GM19372 (cell line): ENCODE data around the gene THBS4.
"Not testable (repeated sequence)": the region's sequence is repeated elsewhere in the genome, so short reads cannot be mapped to it uniquely, and the experiment has no call there.

Experiments used
- ATAC-seq: cut with Tn5 transposase; IDR thresholded peaks from one replicate; pipeline ENCODE4 v1.9.1; 2021; ENCODE audit warnings: mild to moderate bottlenecking, low read depth, moderate library complexity; ENCODE audit not compliant: unreplicated experiment

The THBS4 gene

DNA sequence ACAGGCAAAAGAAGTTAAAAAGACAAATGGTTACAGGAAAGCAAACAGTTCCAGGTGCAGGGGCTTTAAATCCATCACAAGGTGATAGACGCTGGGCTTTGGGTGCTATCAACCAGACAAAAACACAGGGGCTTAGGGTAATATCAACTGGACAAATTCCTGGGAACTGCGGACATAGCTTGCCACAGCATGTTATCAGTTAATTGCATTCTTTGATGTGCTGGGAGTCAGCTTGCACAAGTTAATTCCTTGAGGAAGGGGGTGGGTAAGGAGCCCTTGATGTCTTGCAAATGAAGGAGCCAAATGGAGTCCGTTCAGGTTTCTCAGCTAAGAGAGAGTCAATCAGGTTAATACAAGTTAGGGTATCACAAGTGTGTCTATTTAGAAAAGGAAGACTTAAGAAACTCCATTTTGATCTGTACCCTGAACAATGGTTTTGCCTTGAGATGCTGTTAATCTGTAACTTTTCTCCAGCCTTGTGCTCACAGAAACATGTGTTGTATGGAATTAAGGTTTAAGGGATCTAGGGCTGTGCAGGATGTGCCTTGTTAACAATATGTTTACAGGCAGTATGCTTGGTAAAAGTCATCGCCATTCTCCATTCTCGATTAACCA lies 76.3 kb downstream of the THBS4 start:
- ATAC-seq: not testable (repeated sequence)

DNA sequence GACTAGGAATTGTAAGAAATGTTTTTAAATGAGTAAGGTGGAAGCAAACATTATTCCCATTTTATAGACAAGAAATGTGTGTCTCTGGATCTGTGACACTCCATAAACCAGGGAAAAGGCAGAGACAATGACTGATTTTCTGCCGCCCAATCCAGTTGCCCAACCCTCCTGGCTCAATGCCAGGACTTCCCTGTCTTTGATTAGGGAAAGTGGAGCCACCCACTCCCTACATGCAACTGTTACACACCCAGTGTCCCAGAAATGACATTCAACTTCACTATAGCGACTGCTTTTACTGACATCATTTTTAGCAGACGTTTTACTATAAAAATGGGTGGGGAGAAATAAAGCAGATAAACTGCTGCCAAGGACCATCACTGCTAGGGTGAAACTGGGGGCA lies 79.7 kb downstream of the THBS4 start:
- no peak for ATAC-seq

DNA sequence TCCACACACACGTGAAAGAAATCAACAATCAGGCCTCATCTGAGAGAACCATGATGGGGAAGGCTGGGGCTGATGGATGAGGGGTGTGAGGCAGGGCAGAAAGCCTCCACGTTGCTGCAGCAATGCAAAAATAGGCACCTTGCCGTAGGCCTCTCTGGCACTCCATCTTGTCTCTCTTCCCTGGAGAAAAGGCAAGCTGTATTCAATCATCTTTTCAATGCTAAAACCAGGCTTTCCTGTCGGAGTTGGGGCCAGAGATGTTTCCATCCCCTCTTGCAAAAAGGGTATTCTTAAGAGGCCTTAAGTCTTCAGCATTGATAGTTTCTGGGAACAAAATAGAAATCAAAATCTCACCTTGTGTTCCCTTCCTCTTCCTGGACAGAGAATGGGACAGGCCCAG lies 80.9 kb downstream of the THBS4 start:
- ATAC-seq: no peak

- ATAC-seq: no peak
Measured at GRCh38 chr5:80116465-80116864, 81.3 kb downstream of the THBS4 start.

- no peak for ATAC-seq
Measured at GRCh38 chr5:80117446-80117845, 82.3 kb downstream of the THBS4 start.

DNA sequence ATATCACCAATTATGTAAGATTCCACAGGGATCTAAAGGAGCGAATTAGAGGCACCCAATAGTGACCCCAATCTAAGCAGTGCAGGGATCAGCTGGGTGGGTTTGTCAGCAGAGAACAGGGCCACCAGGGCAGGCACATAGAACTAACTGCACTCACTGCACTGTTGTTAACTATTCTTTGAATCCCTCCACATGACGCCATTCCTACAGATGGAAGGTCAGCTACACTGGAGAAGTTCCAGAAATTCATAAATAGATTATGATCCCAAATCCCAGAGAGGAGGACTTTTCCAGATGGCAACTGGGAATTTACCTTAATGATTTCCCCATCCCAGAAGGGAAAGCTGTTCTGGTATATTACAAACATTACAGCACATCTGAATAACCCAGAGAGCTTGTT lies 84.2 kb downstream of the THBS4 start:
- ATAC-seq: no peak

- ATAC-seq: no peak
Measured at GRCh38 chr5:80122579-80122978, 87.4 kb downstream of the THBS4 start.

DNA sequence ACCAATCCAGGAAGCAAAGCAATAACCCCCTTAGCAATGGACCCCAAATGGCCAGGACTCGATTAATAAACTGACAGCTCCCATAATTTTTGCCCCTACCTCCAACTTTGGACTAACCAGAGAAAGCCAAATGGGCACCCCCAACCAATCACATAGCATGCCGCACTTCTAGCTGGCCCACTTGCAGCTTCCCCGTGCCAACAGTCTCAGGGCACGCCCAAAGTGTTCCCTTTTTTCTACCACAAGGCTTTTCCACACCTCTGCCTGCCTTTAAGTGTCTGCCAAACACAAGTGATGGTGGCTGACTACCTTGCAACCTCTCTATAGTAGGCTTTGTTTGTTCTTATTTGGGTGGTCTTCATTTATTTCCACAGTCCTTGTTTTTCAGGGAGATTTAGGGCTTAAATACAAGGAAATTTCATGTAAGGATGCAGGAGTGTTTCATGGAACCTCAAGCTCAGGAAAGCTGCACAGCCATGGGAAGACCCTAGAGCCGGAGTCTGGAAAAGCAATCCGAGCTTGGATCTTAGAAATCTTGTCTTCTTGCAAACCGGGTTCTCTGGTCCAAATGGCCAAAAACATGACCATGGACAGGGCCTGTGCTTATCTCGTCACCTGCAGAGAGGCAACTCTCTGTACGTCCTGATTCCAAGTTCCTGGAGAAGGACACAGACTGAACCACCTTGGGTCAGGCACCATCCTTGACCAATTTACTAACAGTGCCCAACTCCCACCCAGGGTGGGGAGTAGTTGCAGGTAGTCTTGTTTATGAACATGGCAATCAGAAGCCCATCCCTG lies 89.2 kb downstream of the THBS4 start:
- no peak for ATAC-seq

- peak; percentile 75 for ATAC-seq
Measured at GRCh38 chr5:80125022-80125961, 90.1 kb downstream of the THBS4 start.

DNA sequence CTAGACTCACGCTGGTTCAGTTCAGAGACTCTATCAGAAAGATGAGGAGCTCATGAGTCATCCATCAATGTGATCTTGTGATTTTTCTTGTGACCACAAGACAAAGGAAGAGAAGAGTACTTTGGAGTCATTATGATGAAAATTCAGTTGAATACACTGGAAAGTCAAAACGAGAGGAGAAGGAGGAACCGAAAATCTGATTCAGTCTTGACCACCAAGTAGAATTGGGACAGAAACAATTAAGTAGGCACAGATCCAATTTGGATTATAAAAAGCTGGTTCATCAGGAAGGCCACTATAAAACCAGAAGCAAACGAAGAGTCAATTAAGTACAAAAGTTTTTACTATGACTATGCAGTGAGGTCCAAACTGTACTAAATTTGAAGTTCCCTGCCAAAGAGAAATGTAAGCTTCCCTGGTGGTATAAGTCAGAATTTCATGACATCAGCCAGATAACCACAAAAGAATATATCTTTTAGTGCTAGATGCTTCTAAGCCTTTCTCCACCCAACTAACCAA lies 90.9 kb downstream of the THBS4 start:
- ATAC-seq: peak; percentile 52

DNA sequence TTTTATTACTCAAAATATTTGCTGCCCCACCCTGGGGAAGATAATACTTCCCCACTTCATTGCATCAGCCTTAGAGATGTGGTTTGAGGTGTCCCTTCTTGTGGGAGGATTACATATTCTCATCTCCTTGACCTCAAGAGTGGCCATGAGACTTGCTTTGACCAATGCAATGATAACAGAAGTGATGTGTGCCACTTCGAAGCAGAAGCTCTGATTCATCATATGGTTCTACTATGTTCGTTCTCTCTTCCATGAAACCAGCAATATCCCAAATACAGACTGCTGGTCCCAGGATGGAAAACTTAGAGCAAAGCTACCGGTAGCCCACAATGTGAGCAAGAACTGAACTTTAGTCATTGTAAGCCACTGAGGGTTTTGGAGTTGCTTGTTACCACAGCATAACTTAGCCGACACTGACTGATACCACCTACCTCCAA lies 92.0 kb downstream of the THBS4 start:
- ATAC-seq: no peak

GRCh38 chr5:80128141-80128540 lies 93.0 kb downstream of the THBS4 start:
- no peak for ATAC-seq

GRCh38 chr5:80129146-80129545 lies 94.0 kb downstream of the THBS4 start:
- no peak for ATAC-seq
